BLaER1 treated with 17β-estradiol and CSF1 and Interleukin-3, amounts not matched to agents 10 nM and 100 nM (cell line): ENCODE results near the gene PRIM2.
"Not testable (repeated sequence)": the region's sequence is repeated elsewhere in the genome, so short reads cannot be mapped to it uniquely, and the experiment has no call there.

ENCODE experiments used
- H3K27ac ChIP-seq, 11 experiments: shearing (Covaris generic); formaldehyde crosslinking; 2 replicates each; pipeline ENCODE4 v1.8.1; 2022
- H3K27me3 ChIP-seq, 11 experiments: shearing (Covaris generic); formaldehyde crosslinking; 2 replicates each; pipeline ENCODE4 v1.8.1; 2022
- H3K36me3 ChIP-seq, 11 experiments: shearing (Covaris generic); formaldehyde crosslinking; 2 replicates each; pipeline ENCODE4 v1.8.1; 2022
- H3K4me1 ChIP-seq, 10 experiments: shearing (Covaris generic); formaldehyde crosslinking; 2 replicates each; pipeline ENCODE4 v1.8.1; 2022
- H3K4me2 ChIP-seq, 11 experiments: shearing (Covaris generic); formaldehyde crosslinking; 2 replicates each; pipeline ENCODE4 v1.8.1; 2022
- H3K4me3 ChIP-seq, 10 experiments: shearing (Covaris generic); formaldehyde crosslinking; 2 replicates each; pipeline ENCODE4 v1.8.1; 2022
- H3K9ac ChIP-seq, 11 experiments: shearing (Covaris generic); formaldehyde crosslinking; 2 replicates each; pipeline ENCODE4 v1.8.1; 2022
- H3K9me3 ChIP-seq, 11 experiments: shearing (Covaris generic); formaldehyde crosslinking; replicated peaks in 1 of 11; 2 replicates each; pipeline ENCODE4 v1.8.1; 2022
- H4K20me1 ChIP-seq, 11 experiments: shearing (Covaris generic); formaldehyde crosslinking; 2 replicates each; pipeline ENCODE4 v1.8.1; 2022
- Cebpa-rat ChIP-seq, 11 experiments: shearing (Covaris generic); IDR thresholded peaks; 2 replicates each; pipeline ENCODE4 v1.8.1; 2022

The PRIM2 gene

GRCh38 chr6:57432157-57432556 is 114.7 kb downstream of the PRIM2 start:
- Histone ChIP-seq H3K4me2 (peak overlapping the region; percentile 40 to 91 (median 73); a peak in 19 of 22 replicates), H3K9ac (peak overlapping the region in 6 of 11 experiments; percentile 68 to 79 (median 74); a peak in 11 of 22 replicates), H3K27ac (peak overlapping the region in 10 of 11 experiments; percentile 7 to 95 (median 88); a peak in 18 of 22 replicates), H3K9me3 (peaks cover 0 to 7% (median 0%) of the 10 kb centered on the region in 11 experiments; a peak in 5 of 22 replicates), H3K4me1 (peaks cover 40 to 65% (median 54%) of the 10 kb centered on the region in 10 experiments), H3K4me3 (no peak overlapping the region), H4K20me1 (no peaks in the 10 kb centered on the region), H3K27me3 (no peaks in the 10 kb centered on the region), H3K36me3 (peaks cover 0 to 14% (median 5%) of the 10 kb centered on the region in 11 experiments; a peak in 5 of 22 replicates)
- no peak for TF ChIP-seq Cebpa-rat (IDR thresholded peaks at IDR 0.05)

DNA sequence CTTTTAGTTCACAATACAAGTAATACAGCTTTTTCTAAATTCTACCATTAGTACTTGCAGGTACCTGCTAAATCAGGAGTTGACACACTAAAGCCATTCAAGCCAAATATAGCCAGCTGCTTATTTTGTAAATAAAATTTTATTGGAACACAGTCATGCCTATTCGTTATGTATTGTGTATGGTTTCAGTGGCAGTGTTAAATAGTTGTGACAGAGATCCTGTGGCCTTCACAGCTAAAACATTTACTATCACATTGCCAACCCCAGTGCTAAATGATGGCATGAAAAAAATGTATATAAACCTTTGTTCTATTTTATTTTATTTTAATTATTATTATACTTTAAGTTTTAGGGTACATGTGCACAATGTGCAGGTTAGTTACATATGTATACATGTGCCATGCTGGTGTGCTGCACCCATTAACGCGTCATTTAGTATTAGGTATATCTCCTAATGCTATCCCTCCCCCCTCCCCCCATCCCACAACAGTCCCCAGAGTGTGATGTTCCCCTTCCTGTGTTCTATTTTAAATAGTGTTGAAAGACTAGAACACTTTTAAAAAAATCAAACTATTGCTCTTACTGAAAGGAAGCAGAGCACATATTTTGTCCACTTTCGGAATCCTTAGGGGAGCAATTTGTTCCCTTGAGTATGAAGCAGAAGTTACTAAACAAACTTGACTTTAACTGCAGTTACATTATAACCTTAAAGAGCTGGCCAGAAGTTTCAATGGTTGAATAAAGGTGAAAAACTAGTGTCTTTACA is 115.7 kb downstream of the PRIM2 start:
- no peaks in the 10 kb centered on the region for H3K27me3 ChIP-seq
- peak overlapping the region in 10 of 11 experiments; percentile 26 to 95 (median 88); a peak in 20 of 22 replicates for H3K27ac ChIP-seq
- peaks cover 41 to 73% (median 56%) of the 10 kb centered on the region in 10 experiments for H3K4me1 ChIP-seq
- no peak for TF ChIP-seq Cebpa-rat (IDR thresholded peaks at IDR 0.05)
- peaks cover 0 to 9% (median 0%) of the 10 kb centered on the region in 11 experiments; a peak in 5 of 22 replicates for H3K9me3 ChIP-seq
- H3K4me2 ChIP-seq = peak overlapping the region; percentile 66 to 91 (median 73)
- H3K4me3 ChIP-seq = peak overlapping the region in 5 of 10 experiments; percentile 13 to 34 (median 26); a peak in 6 of 20 replicates
- no peaks in the 10 kb centered on the region for H4K20me1 ChIP-seq
- H3K36me3 ChIP-seq = peaks cover 0 to 14% (median 5%) of the 10 kb centered on the region in 11 experiments; a peak in 5 of 22 replicates
- H3K9ac ChIP-seq = peak overlapping the region in 8 of 11 experiments; percentile 41 to 79 (median 71); a peak in 16 of 22 replicates

DNA sequence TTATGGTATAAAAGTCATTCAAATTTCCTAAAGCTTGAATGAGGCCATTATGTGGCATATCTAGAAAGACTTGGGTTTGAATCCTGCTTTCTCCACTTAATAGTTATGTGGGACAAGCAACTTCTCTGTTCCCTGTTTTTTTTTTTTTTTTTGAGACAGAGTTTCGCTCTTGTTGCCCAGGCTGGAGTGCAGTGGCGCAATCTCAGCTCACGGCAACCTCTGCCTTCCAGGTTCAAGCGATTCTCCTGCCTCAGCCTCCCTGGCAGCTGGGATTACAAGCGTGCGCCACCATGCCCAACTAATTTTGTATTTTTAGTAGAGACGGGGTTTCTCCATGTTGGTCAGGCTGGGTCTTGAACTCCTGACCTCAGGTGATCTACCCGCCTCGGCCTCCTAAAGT is 116.4 kb downstream of the PRIM2 start:
- H3K4me2 ChIP-seq = peak overlapping the region; percentile 64 to 91 (median 73)
- H3K4me3 ChIP-seq = peak overlapping the region in 4 of 10 experiments; percentile 13 to 34 (median 22); a peak in 5 of 20 replicates
- peak overlapping the region in 8 of 11 experiments; percentile 41 to 77 (median 69); a peak in 15 of 22 replicates for H3K9ac ChIP-seq
- H3K9me3 ChIP-seq = peaks cover 0 to 13% (median 3%) of the 10 kb centered on the region in 11 experiments; a peak in 9 of 22 replicates
- H3K27ac ChIP-seq = peak overlapping the region in 10 of 11 experiments; percentile 26 to 95 (median 88); a peak in 20 of 22 replicates
- H3K4me1 ChIP-seq = peaks cover 41 to 79% (median 56%) of the 10 kb centered on the region in 10 experiments
- peak in 3 of 11 experiments; percentile 50 to 65 (median 52); a peak in 4 of 22 replicates for TF ChIP-seq Cebpa-rat (IDR thresholded peaks at IDR 0.05)
- H4K20me1 ChIP-seq, H3K27me3 ChIP-seq: not testable (repeated sequence)
- H3K36me3 ChIP-seq = peaks cover 0 to 14% (median 5%) of the 10 kb centered on the region in 11 experiments; a peak in 6 of 22 replicates

DNA sequence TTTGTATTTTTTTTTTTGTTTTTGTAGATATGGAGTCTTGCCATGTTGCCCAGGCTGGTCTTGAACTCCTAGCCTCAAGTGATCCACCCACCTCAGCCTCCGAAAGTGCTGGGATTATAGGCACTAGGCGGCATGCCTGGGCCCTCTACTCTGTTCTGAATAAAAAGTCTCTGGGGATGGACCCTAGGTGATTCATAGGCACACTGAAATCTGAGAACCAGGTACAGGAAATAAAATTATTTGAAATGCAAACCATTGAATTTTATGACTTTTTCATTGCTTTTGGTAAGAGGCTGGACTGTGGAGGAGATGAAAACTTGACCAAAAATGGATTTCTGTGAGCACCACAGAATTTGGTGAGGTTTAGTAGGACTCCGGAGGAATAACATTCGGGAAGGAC is 117.5 kb downstream of the PRIM2 start:
- Histone ChIP-seq H4K20me1 (no peaks in the 10 kb centered on the region), H3K4me1 (peaks cover 41 to 74% (median 52%) of the 10 kb centered on the region in 10 experiments), H3K9ac (peak overlapping the region in 5 of 11 experiments; percentile 9 to 76 (median 42); a peak in 5 of 22 replicates), H3K4me2 (peak overlapping the region in 9 of 11 experiments; percentile 44 to 91 (median 73); a peak in 16 of 22 replicates), H3K4me3 (no peak overlapping the region), H3K9me3 (peaks cover 0 to 14% (median 4%) of the 10 kb centered on the region in 11 experiments; a peak in 9 of 22 replicates), H3K36me3 (peaks cover 0 to 14% (median 5%) of the 10 kb centered on the region in 11 experiments; a peak in 6 of 22 replicates), H3K27ac (peak overlapping the region in 8 of 11 experiments; percentile 47 to 95 (median 92); a peak in 16 of 22 replicates), H3K27me3 (no peaks in the 10 kb centered on the region)
- TF ChIP-seq Cebpa-rat (IDR thresholded peaks at IDR 0.05) = no peak

GRCh38 chr6:57435475-57436160 is 118.2 kb downstream of the PRIM2 start:
- Histone ChIP-seq H3K4me1 (peaks cover 41 to 70% (median 49%) of the 10 kb centered on the region in 10 experiments), H3K4me3 (no peak overlapping the region), H3K27ac (peak overlapping the region in 7 of 11 experiments; percentile 79 to 95 (median 92); a peak in 13 of 22 replicates), H4K20me1 (no peaks in the 10 kb centered on the region), H3K9ac (0 out of 22 replicates have a peak overlapping the region, but pooled peaks of 1 of the 11 experiments have one; percentile 16), H3K9me3 (peaks cover 0 to 14% (median 4%) of the 10 kb centered on the region in 11 experiments; a peak in 9 of 22 replicates), H3K36me3 (peaks cover 0 to 14% (median 5%) of the 10 kb centered on the region in 11 experiments; a peak in 6 of 22 replicates), H3K27me3 (no peaks in the 10 kb centered on the region), H3K4me2 (peak overlapping the region in 8 of 11 experiments; percentile 44 to 91 (median 73); a peak in 13 of 22 replicates)
- no peak for TF ChIP-seq Cebpa-rat (IDR thresholded peaks at IDR 0.05)

- not testable (repeated sequence) for H4K20me1 ChIP-seq, H3K4me2 ChIP-seq, H3K27me3 ChIP-seq, H3K4me3 ChIP-seq, H3K27ac ChIP-seq, H3K9ac ChIP-seq, H3K36me3 ChIP-seq
- Histone ChIP-seq H3K4me1 (peaks cover 0 to 22% (median 5%) of the 10 kb centered on the region in 10 experiments; a peak in 11 of 20 replicates), H3K9me3 (peaks cover 0 to 11% (median 4%) of the 10 kb centered on the region in 11 experiments; a peak in 9 of 22 replicates)
These were observed 123.3 kb downstream of the PRIM2 start for GRCh38 chr6:57440735-57441134.

DNA sequence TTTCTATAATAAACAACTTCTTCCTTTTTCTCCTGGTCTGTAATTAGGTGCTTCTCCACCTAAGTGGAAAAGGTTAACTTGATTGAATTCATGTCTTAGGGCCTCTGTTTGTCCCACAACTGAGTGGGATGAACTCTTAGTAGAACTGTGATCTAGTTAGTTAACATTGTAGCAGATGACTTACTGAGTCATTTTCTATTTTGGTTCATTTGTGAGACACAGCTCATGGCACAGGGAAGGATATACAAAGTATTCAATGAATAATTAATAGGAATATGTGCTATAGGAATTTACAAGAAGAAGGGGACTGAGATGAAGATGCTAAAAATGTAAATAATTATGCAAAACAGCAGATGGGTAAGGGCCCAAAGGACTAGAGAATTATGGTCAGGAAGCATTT is 124.7 kb downstream of the PRIM2 start:
- peaks cover 0 to 14% (median 3%) of the 10 kb centered on the region in 10 experiments; a peak in 6 of 20 replicates for H3K4me1 ChIP-seq
- not testable (repeated sequence) for H3K27me3 ChIP-seq, H4K20me1 ChIP-seq, H3K36me3 ChIP-seq, H3K9ac ChIP-seq, H3K27ac ChIP-seq, H3K4me2 ChIP-seq, H3K4me3 ChIP-seq
- H3K9me3 ChIP-seq = peaks cover 0 to 17% (median 11%) of the 10 kb centered on the region in 11 experiments; a peak in 18 of 22 replicates

GRCh38 chr6:57443181-57443580 is 125.8 kb downstream of the PRIM2 start:
- not testable (repeated sequence) for H3K4me1 ChIP-seq, H3K9ac ChIP-seq, H3K4me3 ChIP-seq, H3K27ac ChIP-seq, H3K4me2 ChIP-seq, H3K27me3 ChIP-seq, H3K36me3 ChIP-seq, H4K20me1 ChIP-seq
- H3K9me3 ChIP-seq = peaks cover 0 to 15% (median 11%) of the 10 kb centered on the region in 11 experiments; a peak in 18 of 22 replicates

DNA sequence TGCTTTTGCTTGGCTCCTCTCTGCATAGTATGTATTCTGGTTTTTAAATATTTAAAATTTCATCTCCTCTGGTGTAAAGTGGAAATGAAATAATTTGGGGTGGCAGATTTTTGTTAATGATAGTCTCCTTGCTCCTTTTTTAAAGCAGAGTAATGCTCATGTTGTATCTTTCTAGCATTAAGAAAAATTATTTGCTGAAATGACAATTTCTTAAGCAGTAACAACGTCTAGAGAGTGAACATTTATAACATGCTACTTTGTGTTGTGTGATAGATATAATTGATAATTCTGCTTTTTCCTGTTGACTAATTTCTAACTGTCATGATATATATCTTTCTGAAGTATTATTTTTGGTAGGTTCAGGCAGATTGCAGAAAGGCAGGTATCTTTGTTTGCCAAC is 127.4 kb downstream of the PRIM2 start:
- H3K9me3 ChIP-seq = peaks cover 0 to 13% (median 8%) of the 10 kb centered on the region in 11 experiments; a peak in 17 of 22 replicates
- not testable (repeated sequence) for H3K27me3 ChIP-seq, H3K4me3 ChIP-seq, H4K20me1 ChIP-seq, H3K4me2 ChIP-seq, H3K36me3 ChIP-seq, H3K9ac ChIP-seq, H3K27ac ChIP-seq, H3K4me1 ChIP-seq

GRCh38 chr6:57445379-57445778 is 127.9 kb downstream of the PRIM2 start:
- not testable (repeated sequence) for H3K36me3 ChIP-seq, H3K4me2 ChIP-seq, H3K27ac ChIP-seq, H3K9ac ChIP-seq, H3K27me3 ChIP-seq, H3K4me1 ChIP-seq, H4K20me1 ChIP-seq, H3K4me3 ChIP-seq
- peaks cover 0 to 13% (median 8%) of the 10 kb centered on the region in 11 experiments; a peak in 17 of 22 replicates for H3K9me3 ChIP-seq

DNA sequence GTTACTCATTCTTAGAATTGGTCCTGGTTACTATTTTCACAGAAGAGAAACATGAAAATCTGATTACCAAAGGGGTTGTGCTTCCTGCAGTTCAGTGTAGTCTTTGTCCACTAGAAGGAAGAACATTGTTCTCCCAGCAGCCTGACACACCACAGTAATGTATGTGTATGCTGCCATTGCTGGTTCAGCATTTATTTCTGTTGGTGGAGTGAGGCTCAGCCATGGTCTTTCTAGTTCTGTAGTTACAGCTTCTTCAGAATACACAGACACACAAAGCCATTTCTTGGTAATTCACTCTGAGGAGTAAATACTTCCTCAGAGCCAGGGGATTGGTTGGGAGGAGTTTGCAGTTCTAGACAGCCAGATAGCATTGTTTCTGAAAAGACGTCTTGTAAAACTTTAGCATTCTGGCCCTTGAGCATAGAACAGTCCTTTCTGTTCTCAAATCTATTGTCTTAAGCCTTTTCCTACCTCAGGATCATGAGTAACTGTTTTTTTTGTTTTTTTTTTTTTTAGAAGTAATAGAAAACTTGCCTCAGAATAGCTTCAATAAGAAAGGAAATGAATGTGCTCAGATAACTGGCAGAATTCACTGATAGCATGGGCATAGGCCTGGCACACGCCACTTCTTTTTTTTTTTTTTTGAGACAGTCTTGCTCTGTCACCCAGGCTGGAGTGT is 128.5 kb downstream of the PRIM2 start:
- H3K9ac ChIP-seq, H3K27me3 ChIP-seq, H3K4me2 ChIP-seq, H4K20me1 ChIP-seq, H3K27ac ChIP-seq, H3K4me1 ChIP-seq, H3K36me3 ChIP-seq, H3K4me3 ChIP-seq: not testable (repeated sequence)
- H3K9me3 ChIP-seq = peaks cover 0 to 13% (median 8%) of the 10 kb centered on the region in 11 experiments; a peak in 17 of 22 replicates
